SK-N-MC (cell line): ENCODE results near the gene ERBB4.

Experiments used
- EZH2 ChIP-seq: fragments of 200-600 bp; sonication (generic); IDR thresholded peaks from one replicate; pipeline ENCODE4 v1.6.1; 2017; ENCODE audit warnings: antibody characterized with exemption
- POLR2AphosphoS5 ChIP-seq: IDR thresholded peaks from 2 replicates; pipeline ENCODE4 v1.6.1; 2012; ENCODE audit warnings: mild to moderate bottlenecking, low read depth, low read length, borderline replicate concordance

GRCh38 chr2:212274215-212274614, 264.4 kb downstream of the ERBB4 start:
- TF ChIP-seq POLR2AphosphoS5 (no peak), EZH2 (no peak)
